Measurements from ENCODE around the gene DIPK1C.

Gene DIPK1C

DNA sequence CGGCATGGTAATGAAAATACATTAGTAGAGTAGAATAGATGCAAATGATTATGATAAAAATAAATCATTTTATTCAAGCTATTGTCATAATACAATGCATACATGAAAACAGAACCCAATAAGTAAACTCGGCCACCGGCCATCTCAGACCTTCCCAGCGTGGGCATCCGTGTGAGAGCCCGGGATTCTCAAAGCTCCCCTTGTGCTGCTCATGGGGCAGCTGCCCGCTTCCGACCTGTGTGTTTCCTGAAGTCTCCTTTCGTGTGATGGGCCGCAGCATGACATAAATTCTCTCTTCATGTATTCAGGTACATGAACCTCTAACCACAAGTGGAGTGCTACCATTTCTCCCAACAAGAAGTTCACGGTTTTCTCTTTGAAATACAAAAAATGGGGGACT lies 25.6 kb upstream of the DIPK1C start:
- TF ChIP-seq CTCF (IDR thresholded peaks at IDR 0.05; ENCODE audit: insufficient read depth, low read depth, low read length, missing control alignments), result no peak
- no peak for DNase-seq (ENCODE audit: low read depth)
- H3K4me3 ChIP-seq (ENCODE audit: low read length), result no peak overlapping the region

- TF ChIP-seq CTCF (IDR thresholded peaks at IDR 0.05; ENCODE audit: insufficient read depth, low read depth, low read length, missing control alignments), result no peak
- no peak for DNase-seq (ENCODE audit: low read depth)
- no peak overlapping the region for H3K4me3 ChIP-seq (ENCODE audit: low read length)
These were observed 23.1 kb upstream of the DIPK1C start for GRCh38 chr18:74480149-74480651.

DNA sequence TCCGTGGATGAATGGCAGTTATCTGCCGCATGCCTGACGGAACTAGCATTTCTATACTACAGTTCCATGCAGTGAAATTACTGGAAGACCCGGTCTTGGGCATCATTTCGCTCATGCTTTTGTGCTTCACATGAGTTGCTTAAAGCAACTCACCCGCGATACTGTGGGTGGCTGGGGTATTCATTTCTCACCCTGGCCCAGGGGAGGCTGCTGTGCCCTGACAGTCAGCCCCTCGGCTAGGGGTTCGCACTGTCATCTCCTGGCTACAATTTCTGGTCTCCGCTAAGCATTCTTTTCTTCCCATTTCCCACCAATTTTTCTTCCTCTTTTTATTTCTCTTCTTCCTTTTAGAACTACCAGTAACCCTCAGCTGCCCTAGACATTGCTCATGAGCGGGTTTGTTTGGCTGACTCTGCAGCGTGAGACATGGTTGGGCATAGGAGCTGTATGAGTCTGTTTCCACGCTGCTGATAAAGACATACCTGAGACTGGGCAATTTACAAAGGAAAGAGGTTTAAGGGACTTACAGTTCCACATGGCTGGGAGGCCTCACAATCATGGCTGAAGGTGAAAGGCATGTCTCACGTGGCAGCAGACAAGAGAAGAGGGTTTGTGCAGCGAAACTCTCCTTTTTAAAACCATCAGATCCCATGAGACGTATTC lies 22.5 kb upstream of the DIPK1C start:
- no peak overlapping the region for H3K4me3 ChIP-seq (ENCODE audit: low read length)
- no peak for TF ChIP-seq CTCF (IDR thresholded peaks at IDR 0.05; ENCODE audit: insufficient read depth, low read depth, low read length, missing control alignments)
- DNase-seq (ENCODE audit: low read depth), result no peak

- peak; percentile 68 for DNase-seq (ENCODE audit: low read depth)
- no peak for TF ChIP-seq CTCF (IDR thresholded peaks at IDR 0.05; ENCODE audit: insufficient read depth, low read depth, low read length, missing control alignments)
- no peak overlapping the region for H3K4me3 ChIP-seq (ENCODE audit: low read length)
These were observed 21.8 kb upstream of the DIPK1C start for GRCh38 chr18:74478880-74479279.

GRCh38 chr18:74478316-74478715 lies 21.2 kb upstream of the DIPK1C start:
- no peak for TF ChIP-seq CTCF (IDR thresholded peaks at IDR 0.05; ENCODE audit: insufficient read depth, low read depth, low read length, missing control alignments)
- no peak overlapping the region for H3K4me3 ChIP-seq (ENCODE audit: low read length)
- DNase-seq (ENCODE audit: low read depth), result no peak

DNA sequence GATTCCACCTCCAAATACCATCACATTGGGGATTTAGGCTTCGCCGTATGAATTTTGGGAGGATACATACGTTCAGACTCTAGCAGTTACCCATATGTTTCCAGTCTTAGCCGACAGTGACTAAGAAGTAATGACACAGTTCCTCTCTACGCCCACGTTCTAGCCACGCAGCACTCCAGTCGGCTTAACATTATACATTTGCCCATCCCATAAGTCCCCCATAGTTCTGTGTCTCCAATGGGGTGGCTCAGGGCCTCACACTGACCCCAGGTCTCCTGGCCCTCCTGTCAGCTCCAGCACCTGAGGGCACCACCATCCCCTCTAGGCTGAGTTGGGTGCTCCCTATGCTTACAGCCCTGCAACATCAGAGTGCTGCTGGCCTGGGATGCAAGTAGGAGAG lies 20.7 kb upstream of the DIPK1C start:
- no peak for TF ChIP-seq CTCF (IDR thresholded peaks at IDR 0.05; ENCODE audit: insufficient read depth, low read depth, low read length, missing control alignments)

DNA sequence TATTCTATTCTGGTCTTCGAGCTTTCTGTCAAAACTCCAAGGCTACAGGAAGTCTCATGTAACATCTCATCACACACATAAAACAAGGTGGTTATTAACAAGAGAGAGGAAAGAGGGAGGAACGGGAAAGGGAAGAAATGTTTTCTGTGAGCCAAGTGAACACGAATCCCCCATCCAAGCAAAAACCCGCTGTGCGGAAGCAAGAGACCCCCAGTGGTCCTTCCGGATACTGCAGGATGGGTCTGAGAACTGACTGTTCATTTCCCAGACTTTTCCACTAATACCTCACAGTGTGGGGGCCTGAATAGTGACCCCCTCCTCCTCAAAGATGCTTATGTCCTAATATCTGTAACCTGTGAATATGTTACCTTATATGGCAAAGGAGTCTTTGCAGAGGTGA lies 19.0 kb upstream of the DIPK1C start:
- no peak for DNase-seq (ENCODE audit: low read depth)
- H3K4me3 ChIP-seq (ENCODE audit: low read length), result no peak overlapping the region
- TF ChIP-seq CTCF (IDR thresholded peaks at IDR 0.05; ENCODE audit: insufficient read depth, low read depth, low read length, missing control alignments), result peak; percentile 13

More for the DNA sequence above, 20.7 kb upstream of the DIPK1C start:
- no peak for DNase-seq (ENCODE audit: low read depth)
- H3K4me3 ChIP-seq (ENCODE audit: low read length), result no peak overlapping the region

Data from epithelial cell of esophagus (primary cell).